GM12801 (cell line): Measurements from ENCODE around the gene RANGRF.

ENCODE experiments used
- TF ChIP-seq, protein P1 (sequence below): IDR thresholded peaks from one replicate; pipeline ENCODE4 v1.5.1; 2011; ENCODE audit warnings: control low read depth; ENCODE audit not compliant: insufficient read length; ENCODE audit errors: extremely low read depth

The RANGRF gene

GRCh38 chr17:8327303-8327649 is 38.8 kb downstream of the RANGRF start:
- TF ChIP-seq, protein P1, sequence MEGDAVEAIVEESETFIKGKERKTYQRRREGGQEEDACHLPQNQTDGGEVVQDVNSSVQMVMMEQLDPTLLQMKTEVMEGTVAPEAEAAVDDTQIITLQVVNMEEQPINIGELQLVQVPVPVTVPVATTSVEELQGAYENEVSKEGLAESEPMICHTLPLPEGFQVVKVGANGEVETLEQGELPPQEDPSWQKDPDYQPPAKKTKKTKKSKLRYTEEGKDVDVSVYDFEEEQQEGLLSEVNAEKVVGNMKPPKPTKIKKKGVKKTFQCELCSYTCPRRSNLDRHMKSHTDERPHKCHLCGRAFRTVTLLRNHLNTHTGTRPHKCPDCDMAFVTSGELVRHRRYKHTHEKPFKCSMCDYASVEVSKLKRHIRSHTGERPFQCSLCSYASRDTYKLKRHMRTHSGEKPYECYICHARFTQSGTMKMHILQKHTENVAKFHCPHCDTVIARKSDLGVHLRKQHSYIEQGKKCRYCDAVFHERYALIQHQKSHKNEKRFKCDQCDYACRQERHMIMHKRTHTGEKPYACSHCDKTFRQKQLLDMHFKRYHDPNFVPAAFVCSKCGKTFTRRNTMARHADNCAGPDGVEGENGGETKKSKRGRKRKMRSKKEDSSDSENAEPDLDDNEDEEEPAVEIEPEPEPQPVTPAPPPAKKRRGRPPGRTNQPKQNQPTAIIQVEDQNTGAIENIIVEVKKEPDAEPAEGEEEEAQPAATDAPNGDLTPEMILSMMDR: no peak

DNA sequence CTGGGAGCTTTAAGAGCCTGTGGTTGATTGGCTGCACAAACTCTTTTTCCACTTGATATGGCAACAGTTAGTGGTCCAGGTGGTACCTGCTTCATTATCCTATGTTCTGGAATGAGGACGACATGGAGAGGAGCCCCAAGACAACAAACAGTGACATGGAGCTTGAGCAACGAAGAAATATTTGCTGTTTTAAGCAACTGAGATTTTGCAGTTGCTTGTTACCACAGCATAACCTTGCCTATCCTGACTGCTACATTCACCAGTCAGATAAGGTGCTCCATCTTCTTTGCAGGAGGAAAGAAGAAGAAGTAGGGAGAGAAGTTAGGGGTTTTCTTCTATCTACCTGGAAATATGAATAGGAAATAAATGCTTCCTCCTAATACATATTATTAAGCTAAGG is 43.7 kb downstream of the RANGRF start:
- TF ChIP-seq, protein P1: no peak

GRCh38 chr17:8332688-8333087 is 44.2 kb downstream of the RANGRF start:
- TF ChIP-seq, protein P1: no peak

- TF ChIP-seq, protein P1: no peak
These were observed 44.8 kb downstream of the RANGRF start for GRCh38 chr17:8333281-8333680.

GRCh38 chr17:8337802-8338752 is 49.6 kb downstream of the RANGRF start:
- TF ChIP-seq, protein P1: no peak

- TF ChIP-seq, protein P1: no peak
These were observed 50.3 kb downstream of the RANGRF start for GRCh38 chr17:8338753-8339140.

DNA sequence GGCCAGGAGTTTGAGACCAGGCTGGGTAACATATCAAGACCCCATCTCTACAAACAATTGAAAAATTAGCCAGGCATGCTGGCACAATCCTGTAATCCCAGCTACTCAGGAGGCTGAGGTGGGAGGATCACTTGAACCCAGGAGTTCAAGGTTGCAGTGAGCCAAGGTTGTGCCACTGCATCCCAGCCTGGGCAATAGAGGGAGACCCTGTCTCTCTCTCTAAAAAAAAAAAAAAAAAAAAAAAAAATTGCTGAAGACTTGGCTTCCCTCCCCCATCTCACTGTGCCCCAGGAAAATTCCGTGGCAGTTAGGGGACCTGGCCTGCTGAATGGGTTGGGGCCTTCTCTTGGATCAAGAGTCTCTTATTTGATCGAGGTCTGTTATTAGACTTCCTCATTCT is 51.1 kb downstream of the RANGRF start, which contains the start of gene ODF4:
Gene ODF4 (plus strand): TSS at position 301 of the 400 bp plus-strand sequence. CDS start 212 bp downstream, outside the sequence.
- TF ChIP-seq, protein P1: no peak
